H4 (cell line): ENCODE results near the gene HSFX2. TPM values are rescaled to one million over a fixed set of nuclear protein-coding genes. Genes with fewer than 3 reads are reported as not detected.
"Not testable (repeated sequence)": the region's sequence is repeated elsewhere in the genome, so short reads cannot be mapped to it uniquely, and the experiment has no call there.

Experiments used
- DNase-seq: peaks from one replicate; pipeline ENCODE4 v3.0.0-alpha.2; 2015; ENCODE audit warnings: low spot score
- total RNA-seq: library from RNA; depleted of rRNA; stranded (reverse); fragments of >200 nt; shearing (Covaris generic); gene quantifications from 2 replicates; pipeline ENCODE4 v1.2.3, GENCODE V29; 2014

Gene HSFX2
- total RNA-seq, 1 experiment from 2014 or later: not detected

- not testable (repeated sequence) for DNase-seq
These were observed 7.8 kb downstream of the HSFX2 start, which contains the start of gene MAGEA9B for GRCh38 chrX:149587359-149587758. TSS of gene MAGEA9B (minus strand) at chrX:149587459. CDS start at chrX:149583179, 4,280 bp downstream.

- not testable (repeated sequence) for DNase-seq
These were observed 9.5 kb downstream of the HSFX2 start for GRCh38 chrX:149585631-149586030.

- not testable (repeated sequence) for DNase-seq
These were observed 21.7 kb downstream of the HSFX2 start for GRCh38 chrX:149573456-149573855.

- peak; percentile 7 for DNase-seq
These were observed 22.4 kb downstream of the HSFX2 start for GRCh38 chrX:149572743-149573142.

GRCh38 chrX:149571770-149572169 is 23.3 kb downstream of the HSFX2 start:
- no peak for DNase-seq

- peak; percentile 87 for DNase-seq
These were observed 24.4 kb downstream of the HSFX2 start for GRCh38 chrX:149570668-149571067.

GRCh38 chrX:149569770-149570169 is 25.3 kb downstream of the HSFX2 start:
- peak; percentile 1 for DNase-seq

GRCh38 chrX:149568701-149569296 is 26.3 kb downstream of the HSFX2 start:
- DNase-seq: no peak

GRCh38 chrX:149567621-149568417 is 27.3 kb downstream of the HSFX2 start:
- no peak for DNase-seq

- no peak for DNase-seq
These were observed 31.8 kb downstream of the HSFX2 start for GRCh38 chrX:149563359-149563758.

GRCh38 chrX:149555251-149555650 is 39.9 kb downstream of the HSFX2 start:
- not testable (repeated sequence) for DNase-seq

GRCh38 chrX:149551939-149552248 is 43.2 kb downstream of the HSFX2 start:
- DNase-seq: not testable (repeated sequence)

GRCh38 chrX:149551245-149551938 is 43.7 kb downstream of the HSFX2 start:
- DNase-seq: not testable (repeated sequence)

GRCh38 chrX:149550454-149550853 is 44.7 kb downstream of the HSFX2 start:
- DNase-seq: not testable (repeated sequence)

- DNase-seq: not testable (repeated sequence)
These were observed 45.4 kb downstream of the HSFX2 start, which contains the start of gene HSFX3 for GRCh38 chrX:149549701-149550100. TSS of gene HSFX3 (minus strand) at chrX:149549924. CDS start at chrX:149549852, 72 bp downstream.

- DNase-seq: not testable (repeated sequence)
These were observed 47.3 kb downstream of the HSFX2 start for GRCh38 chrX:149547782-149548181.

GRCh38 chrX:149546962-149547361 is 48.2 kb downstream of the HSFX2 start:
- not testable (repeated sequence) for DNase-seq

- DNase-seq: not testable (repeated sequence)
These were observed 49.3 kb downstream of the HSFX2 start for GRCh38 chrX:149545545-149546543.
